ENCODE data around the gene VPS13C. TPM values are rescaled to one million over a fixed set of nuclear protein-coding genes. Genes with fewer than 3 reads are reported as not detected.

VPS13C gene
- polyA plus RNA-seq, 6 donors from 2014 or later, result 18.4 to 33.6 (median 23.4) TPM

DNA sequence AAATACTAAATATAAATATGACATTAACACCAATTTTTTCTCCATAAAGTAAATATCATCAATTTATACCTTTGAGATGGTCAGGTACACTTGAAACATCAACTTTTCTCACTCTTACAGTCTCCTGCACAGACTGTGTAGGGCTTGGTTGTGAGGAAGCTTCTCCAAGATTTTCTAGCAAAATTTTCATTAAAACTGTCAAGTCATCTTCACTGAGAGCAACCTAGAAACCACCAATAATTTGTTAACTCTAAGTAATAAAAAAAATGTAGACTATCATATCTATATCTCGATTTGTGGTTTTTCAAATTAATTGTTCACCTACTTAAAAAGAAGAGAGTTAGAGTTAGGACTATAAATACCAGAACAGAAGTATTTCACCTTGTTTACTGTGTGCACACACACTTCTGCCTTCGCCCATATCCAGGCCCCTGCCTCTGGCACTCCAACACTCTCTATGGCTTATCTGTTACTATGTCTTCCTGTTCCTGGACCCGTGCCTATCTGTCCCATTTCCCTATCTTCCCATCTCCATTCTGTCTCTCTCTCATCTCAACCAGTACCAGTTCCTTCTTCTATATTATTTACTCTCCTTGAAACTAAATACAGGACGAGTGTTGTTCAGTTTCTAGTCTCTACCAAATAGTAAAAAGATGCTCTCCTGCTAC is 123.6 kb downstream of the VPS13C start:
- ATAC-seq (ENCODE audit: low read depth in 2 of 2) (no peak), DNase-seq (no peak)
- Mint-ChIP-seq H3K27me3 (no peaks in the 10 kb centered on the region), H3K4me3 (no peak overlapping the region), H3K27ac (peak overlapping the region in 3 of 6 donors; percentile 26 to 47 (median 34)), H3K4me1 (peaks cover 0 to 9% (median 0%) of the 10 kb centered on the region in 3 donors), H3K36me3 (peaks cover 17 to 22% of the 10 kb centered on the region in 2 donors), H3K9me3 (no peaks in the 10 kb centered on the region)

- H3K9me3 Mint-ChIP-seq, result no peaks in the 10 kb centered on the region
- no peak overlapping the region for H3K4me3 Mint-ChIP-seq
- ATAC-seq (ENCODE audit: low read depth in 2 of 2) (no peak), DNase-seq (no peak)
- H3K4me1 Mint-ChIP-seq, result peaks cover 0 to 9% (median 0%) of the 10 kb centered on the region in 3 donors
- peaks cover 17 to 27% of the 10 kb centered on the region in 2 donors for H3K36me3 Mint-ChIP-seq
- H3K27me3 Mint-ChIP-seq, result no peaks in the 10 kb centered on the region
- peak overlapping the region in 1 of 6 donors; percentile 7 for H3K27ac Mint-ChIP-seq
These were observed 124.8 kb downstream of the VPS13C start for GRCh38 chr15:61935493-61935892.

DNA sequence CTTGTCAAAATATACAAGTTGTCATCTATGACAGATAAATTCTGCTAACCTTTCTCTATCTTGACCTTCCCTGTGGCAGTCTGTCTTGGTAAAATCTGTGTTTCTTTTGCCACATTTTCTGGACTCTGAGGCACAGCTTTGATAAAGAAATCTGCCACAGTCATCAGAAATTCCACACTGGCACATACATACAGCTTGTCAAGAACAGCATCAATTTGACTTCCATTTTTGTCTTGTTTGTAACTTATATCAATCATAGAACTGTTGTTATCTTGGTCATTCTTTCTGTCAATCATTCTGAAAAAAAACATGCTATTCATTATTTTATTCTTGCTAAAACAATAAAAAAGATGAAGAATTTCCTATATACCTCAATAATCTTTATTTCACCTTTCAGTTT is 130.8 kb downstream of the VPS13C start:
- no peaks in the 10 kb centered on the region for H3K4me1 Mint-ChIP-seq
- no peak overlapping the region for H3K4me3 Mint-ChIP-seq
- H3K36me3 Mint-ChIP-seq, result peaks cover 8 to 30% of the 10 kb centered on the region in 2 donors
- H3K27me3 Mint-ChIP-seq, result no peaks in the 10 kb centered on the region
- no peak for DNase-seq
- ATAC-seq (ENCODE audit: low read depth in 2 of 2), result no peak
- H3K9me3 Mint-ChIP-seq, result peaks cover 0 to 3% (median 0%) of the 10 kb centered on the region in 7 donors
- H3K27ac Mint-ChIP-seq, result no peak overlapping the region

DNA sequence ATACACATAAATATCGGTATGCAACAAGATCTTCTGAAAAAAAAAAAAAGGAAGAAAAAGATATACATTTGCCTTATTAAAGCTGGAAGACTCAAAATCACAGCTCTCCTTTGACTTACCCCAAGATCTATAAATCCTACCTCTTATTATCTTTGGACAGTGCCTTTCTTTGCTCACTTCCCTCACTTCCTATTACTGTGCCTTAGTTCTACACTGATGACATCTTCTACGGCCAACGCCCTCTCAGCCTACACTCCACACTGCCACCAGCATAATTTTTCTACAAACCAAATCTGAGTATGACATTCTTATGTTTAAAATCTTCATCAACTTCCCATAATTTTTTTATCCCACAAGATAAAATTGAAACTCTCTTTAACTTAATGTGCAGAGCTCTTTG is 137.1 kb downstream of the VPS13C start:
- H3K36me3 Mint-ChIP-seq, result peaks cover 14 to 15% of the 10 kb centered on the region in 2 donors
- no peak overlapping the region for H3K4me3 Mint-ChIP-seq
- peak overlapping the region in 1 of 6 donors; percentile 39 for H3K27ac Mint-ChIP-seq

GRCh38 chr15:61921093-61921492 is 139.2 kb downstream of the VPS13C start:
- ATAC-seq (ENCODE audit: low read depth in 2 of 2) (no peak), DNase-seq (no peak)
- H3K9me3 Mint-ChIP-seq, result no peaks in the 10 kb centered on the region
- H3K27me3 Mint-ChIP-seq, result no peaks in the 10 kb centered on the region
- H3K4me3 Mint-ChIP-seq, result no peak overlapping the region
- H3K36me3 Mint-ChIP-seq, result peaks cover 22 to 24% of the 10 kb centered on the region in 2 donors
- H3K4me1 Mint-ChIP-seq, result peaks cover 0 to 5% (median 4%) of the 10 kb centered on the region in 3 donors
- H3K27ac Mint-ChIP-seq, result no peak overlapping the region

More for the DNA sequence above, 137.1 kb downstream of the VPS13C start:
- Mint-ChIP-seq H3K27me3 (no peaks in the 10 kb centered on the region), H3K4me1 (peaks cover 0 to 4% (median 0%) of the 10 kb centered on the region in 3 donors), H3K9me3 (no peaks in the 10 kb centered on the region)
- no peak for ATAC-seq (ENCODE audit: low read depth in 2 of 2)
- no peak for DNase-seq

DNA sequence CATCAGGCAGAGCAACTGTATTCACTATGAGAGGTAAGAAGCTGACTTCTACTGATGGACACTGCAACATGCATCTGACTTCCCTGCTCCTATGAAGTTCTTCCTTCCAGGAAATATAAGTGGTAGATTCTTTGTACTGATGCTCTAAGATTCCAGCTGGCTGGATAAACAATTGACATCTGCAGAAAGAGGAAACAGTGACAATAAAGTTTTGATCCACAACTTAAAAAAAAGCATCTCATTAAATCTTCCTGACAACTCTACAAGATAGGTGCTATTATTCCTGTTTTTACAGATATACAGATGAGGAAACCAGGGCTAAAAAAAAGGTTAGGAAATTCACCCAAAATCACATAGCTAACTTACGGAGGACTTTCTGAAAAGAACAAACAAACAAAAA is 142.8 kb downstream of the VPS13C start:
- Mint-ChIP-seq H3K27ac (peak overlapping the region in 3 of 6 donors; percentile 5 to 78 (median 21)), H3K36me3 (peaks cover 18 to 25% of the 10 kb centered on the region in 2 donors), H3K4me3 (no peak overlapping the region), H3K9me3 (no peaks in the 10 kb centered on the region), H3K27me3 (no peaks in the 10 kb centered on the region), H3K4me1 (peaks cover 0 to 5% (median 0%) of the 10 kb centered on the region in 3 donors)
- ATAC-seq (ENCODE audit: low read depth in 2 of 2), result no peak
- no peak for DNase-seq

DNA sequence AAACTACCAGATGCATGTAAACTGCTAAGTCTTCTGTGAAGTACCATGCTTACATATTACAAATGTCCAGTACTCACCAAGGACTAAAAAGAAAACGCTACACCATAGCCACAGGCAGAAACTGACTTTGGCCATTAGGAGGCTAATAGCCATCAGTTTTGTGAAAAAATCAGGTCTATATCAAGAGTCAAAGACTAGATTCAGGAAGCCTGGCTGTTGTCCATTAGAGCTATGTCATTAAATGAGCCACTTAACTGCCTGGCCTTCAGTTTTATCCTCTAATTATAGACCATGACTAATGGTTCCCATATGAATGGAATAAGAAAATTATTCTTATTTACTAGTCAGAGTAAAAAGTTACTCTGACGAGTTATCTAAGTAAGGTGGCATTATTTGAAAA is 144.1 kb downstream of the VPS13C start:
- Mint-ChIP-seq H3K4me1 (peaks cover 0 to 5% (median 0%) of the 10 kb centered on the region in 3 donors), H3K9me3 (no peaks in the 10 kb centered on the region), H3K27me3 (no peaks in the 10 kb centered on the region), H3K27ac (no peak overlapping the region), H3K4me3 (no peak overlapping the region), H3K36me3 (peaks cover 22 to 29% of the 10 kb centered on the region in 2 donors)
- ATAC-seq (ENCODE audit: low read depth in 2 of 2) (no peak), DNase-seq (no peak)

GRCh38 chr15:61915640-61916039 is 144.6 kb downstream of the VPS13C start:
- DNase-seq (no peak), ATAC-seq (ENCODE audit: low read depth in 2 of 2) (no peak)
- Mint-ChIP-seq H3K27ac (no peak overlapping the region), H3K4me3 (no peak overlapping the region), H3K9me3 (no peaks in the 10 kb centered on the region), H3K36me3 (peaks cover 25 to 30% of the 10 kb centered on the region in 2 donors), H3K27me3 (no peaks in the 10 kb centered on the region), H3K4me1 (peaks cover 0 to 5% (median 0%) of the 10 kb centered on the region in 3 donors)

- DNase-seq, result no peak
- Mint-ChIP-seq H3K27ac (peak overlapping the region in 1 of 6 donors; percentile 43), H3K4me1 (no peaks in the 10 kb centered on the region), H3K4me3 (no peak overlapping the region), H3K9me3 (peaks cover 0 to 3% (median 0%) of the 10 kb centered on the region in 7 donors), H3K36me3 (peaks cover 15 to 37% of the 10 kb centered on the region in 2 donors), H3K27me3 (no peaks in the 10 kb centered on the region)
- no peak for ATAC-seq (ENCODE audit: low read depth in 2 of 2)
These were observed 149.3 kb downstream of the VPS13C start for GRCh38 chr15:61910839-61911369.

GRCh38 chr15:61908241-61908640 is 152.0 kb downstream of the VPS13C start:
- Mint-ChIP-seq H3K27me3 (no peaks in the 10 kb centered on the region), H3K4me1 (peaks cover 0 to 17% (median 0%) of the 10 kb centered on the region in 3 donors), H3K27ac (no peak overlapping the region), H3K4me3 (no peak overlapping the region), H3K36me3 (peaks cover 26 to 45% of the 10 kb centered on the region in 2 donors), H3K9me3 (peaks cover 0 to 3% (median 0%) of the 10 kb centered on the region in 7 donors)
- ATAC-seq (ENCODE audit: low read depth in 2 of 2), result no peak
- DNase-seq, result no peak

DNA sequence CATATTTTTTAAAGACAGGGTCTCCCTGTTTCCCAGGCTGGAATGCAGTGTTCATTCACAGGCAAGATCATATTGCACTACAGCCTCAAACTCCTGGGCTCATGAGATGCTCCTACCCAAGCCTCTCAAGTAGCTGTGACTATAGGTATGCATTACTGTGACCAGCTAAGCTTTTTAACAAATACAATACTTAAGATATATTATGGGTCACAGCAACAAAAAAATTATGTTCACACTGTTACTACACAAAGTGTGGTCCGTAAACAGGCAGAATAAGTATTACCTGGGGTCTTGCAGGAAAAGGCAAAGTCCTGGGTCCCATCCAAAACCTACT is 152.5 kb downstream of the VPS13C start:
- Mint-ChIP-seq H3K36me3 (peaks cover 31 to 50% of the 10 kb centered on the region in 2 donors), H3K27me3 (no peaks in the 10 kb centered on the region), H3K4me3 (no peak overlapping the region), H3K9me3 (peaks cover 0 to 6% (median 3%) of the 10 kb centered on the region in 7 donors), H3K4me1 (peaks cover 0 to 17% (median 0%) of the 10 kb centered on the region in 3 donors), H3K27ac (no peak overlapping the region)
- no peak for DNase-seq
- ATAC-seq (ENCODE audit: low read depth in 2 of 2), result no peak

DNA sequence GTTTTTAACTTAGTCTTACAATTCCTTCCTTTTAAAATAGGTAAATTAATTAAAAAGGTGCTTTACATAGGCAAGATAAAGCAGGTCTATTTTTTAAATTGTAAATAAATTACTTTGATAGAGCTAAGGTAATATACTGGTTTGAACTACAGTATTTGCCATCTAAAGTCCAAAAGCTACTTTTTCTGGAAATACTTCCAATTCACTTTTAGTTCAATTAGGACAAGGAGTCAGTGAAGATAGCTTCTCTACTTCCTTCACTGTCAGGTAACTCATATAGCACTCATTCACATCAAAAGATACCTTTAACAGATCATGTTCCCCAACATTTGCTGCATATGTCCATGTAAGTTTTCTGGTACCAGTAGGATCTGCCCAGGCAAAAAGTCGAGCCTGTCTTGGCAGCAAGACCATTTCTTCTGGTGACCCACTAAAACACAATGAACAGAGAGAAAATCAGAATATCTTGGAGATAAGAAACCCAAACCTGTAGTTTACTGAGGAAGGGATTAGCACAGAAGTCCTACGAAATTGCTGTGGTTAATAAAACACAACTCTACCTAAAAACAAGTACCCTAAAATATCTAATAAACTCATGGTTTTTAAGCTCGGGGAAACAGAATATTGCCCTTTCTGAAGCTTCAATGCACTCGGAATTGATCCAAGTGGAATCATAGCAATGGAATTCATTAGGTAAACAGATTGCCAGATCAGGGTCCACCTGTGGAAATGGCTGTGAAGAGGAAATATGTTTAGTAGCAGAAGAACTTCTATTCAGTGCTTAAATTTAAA is 153.1 kb downstream of the VPS13C start:
- no peak overlapping the region for H3K27ac Mint-ChIP-seq
- DNase-seq (no peak), ATAC-seq (ENCODE audit: low read depth in 2 of 2) (no peak)
- H3K9me3 Mint-ChIP-seq, result peaks cover 0 to 11% (median 6%) of the 10 kb centered on the region in 7 donors
- peaks cover 0 to 17% (median 0%) of the 10 kb centered on the region in 3 donors for H3K4me1 Mint-ChIP-seq
- no peaks in the 10 kb centered on the region for H3K27me3 Mint-ChIP-seq
- no peak overlapping the region for H3K4me3 Mint-ChIP-seq
- H3K36me3 Mint-ChIP-seq, result peaks cover 37 to 56% of the 10 kb centered on the region in 2 donors

DNA sequence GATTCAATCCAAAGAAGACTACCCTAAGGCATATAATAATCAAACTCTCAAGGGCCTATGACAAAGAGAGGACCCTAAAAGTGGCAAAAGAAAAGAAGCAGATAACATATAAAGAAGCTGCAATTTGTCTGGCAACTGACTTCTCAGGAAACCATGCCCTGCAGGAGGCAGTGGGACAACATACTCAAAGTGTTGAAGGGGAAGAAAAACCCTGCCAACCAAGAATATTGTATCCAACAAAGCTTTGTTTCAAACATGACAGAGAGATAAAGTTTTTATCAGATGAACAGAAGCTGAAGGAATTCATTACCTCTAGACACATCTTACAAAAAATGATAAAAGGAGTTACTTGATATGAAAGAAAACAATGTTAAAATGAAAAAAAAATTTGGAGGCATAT is 167.1 kb downstream of the VPS13C start:
- H3K9me3 Mint-ChIP-seq, result peaks cover 7 to 51% (median 39%) of the 10 kb centered on the region in 7 donors
- peaks cover 0 to 4% (median 0%) of the 10 kb centered on the region in 3 donors for H3K4me1 Mint-ChIP-seq
- DNase-seq, result no peak
- no peaks in the 10 kb centered on the region for H3K27me3 Mint-ChIP-seq
- peaks cover 39 to 75% of the 10 kb centered on the region in 2 donors for H3K36me3 Mint-ChIP-seq
- H3K27ac Mint-ChIP-seq, result no peak overlapping the region
- H3K4me3 Mint-ChIP-seq, result no peak overlapping the region
- no peak for ATAC-seq (ENCODE audit: low read depth in 2 of 2)
